Liver (tissue), 9 donors: Measurements from ENCODE around the gene ACP4. TPM values are rescaled to one million over a fixed set of nuclear protein-coding genes. Genes with fewer than 3 reads are reported as not detected.

ENCODE experiments used
- DNase-seq: peaks from one replicate; pipeline ENCODE4 v3.0.0-alpha.2; 2017; ENCODE audit warnings: low spot score
- H3K27ac ChIP-seq, 2 donors: one replicate each; pipeline ENCODE4 v1.7.0; 2013; ENCODE audit warnings: inconsistent platforms in 2 of 2, low read length in 2 of 2, control low read depth in 1 of 2, low read depth in 1 of 2, mild to moderate bottlenecking in 1 of 2
- H3K27me3 ChIP-seq, 4 donors: one replicate each; pipeline versions ENCODE4 v1.6.1 to v1.7.0; 2013; ENCODE audit warnings: low read length in 3 of 4, inconsistent platforms in 1 of 4, mild to moderate bottlenecking in 1 of 4, moderate library complexity in 1 of 4; ENCODE audit not compliant: control insufficient read depth in 4 of 4, insufficient read depth in 4 of 4
- H3K36me3 ChIP-seq, 4 donors: one replicate each; pipeline versions ENCODE4 v1.6.1 to v1.7.0; 2013; ENCODE audit warnings: low read length in 3 of 4, mild to moderate bottlenecking in 3 of 4, low read depth in 1 of 4, moderate library complexity in 1 of 4; ENCODE audit not compliant: control insufficient read depth in 4 of 4, insufficient read depth in 3 of 4
- H3K4me1 ChIP-seq, 4 donors: one replicate each; pipeline versions ENCODE4 v1.6.1 to v1.7.0; 2013; ENCODE audit warnings: low read length in 3 of 4, mild to moderate bottlenecking in 3 of 4, moderate library complexity in 1 of 4; ENCODE audit not compliant: control insufficient read depth in 4 of 4, insufficient read depth in 4 of 4
- H3K4me3 ChIP-seq, 3 donors: one replicate each; pipeline versions ENCODE4 v1.6.1 to v1.7.0; 2013; ENCODE audit warnings: low read length in 3 of 3, control low read depth in 1 of 3, low read depth in 1 of 3, mild to moderate bottlenecking in 1 of 3
- H3K9ac ChIP-seq, 2 donors: one replicate each; pipeline ENCODE4 v1.7.0; 2013; ENCODE audit warnings: low read length in 2 of 2, mild to moderate bottlenecking in 2 of 2, moderate library complexity in 2 of 2, control low read depth in 1 of 2, low read depth in 1 of 2
- H3K9me3 ChIP-seq, 4 donors: one replicate each; pipeline versions ENCODE4 v1.6.1 to v1.7.0; 2013; ENCODE audit warnings: low read length in 3 of 4; ENCODE audit not compliant: control insufficient read depth in 4 of 4
- ATF3 ChIP-seq: IDR thresholded peaks from 2 replicates; pipeline ENCODE4 v1.6.1; 2016; ENCODE audit warnings: antibody characterized with exemption
- CTCF ChIP-seq: fragments of 150-350 bp; IDR thresholded peaks from 2 replicates; pipeline ENCODE4 v1.5.1; 2017; ENCODE audit warnings: improper control_type of control experiment, low read depth, low read length; ENCODE audit not compliant: missing input control
- EGR1 ChIP-seq, 2 donors: IDR thresholded peaks; 2 replicates each; pipeline ENCODE4 v1.6.1; 2016 to 2018; ENCODE audit warnings: antibody characterized with exemption in 2 of 2, low read depth in 2 of 2
- FOXA1 ChIP-seq: IDR thresholded peaks from 2 replicates; pipeline ENCODE4 v1.6.1; 2016; ENCODE audit warnings: antibody characterized with exemption
- FOXA2 ChIP-seq: IDR thresholded peaks from 2 replicates; pipeline ENCODE4 v1.6.1; 2016; ENCODE audit warnings: antibody characterized with exemption
- GABPA ChIP-seq, 2 donors: IDR thresholded peaks in 1 of 2; conservative IDR thresholded peaks in 1 of 2; 2 replicates each; pipeline ENCODE4 v1.6.1; 2016; ENCODE audit warnings: antibody characterized with exemption in 2 of 2, mild to moderate bottlenecking in 1 of 2, moderate library complexity in 1 of 2
- HNF4A ChIP-seq, 2 donors: conservative IDR thresholded peaks; 2 replicates each; pipeline ENCODE4 v1.6.1; 2016; ENCODE audit warnings: antibody characterized with exemption in 2 of 2, mild to moderate bottlenecking in 2 of 2
- HNF4G ChIP-seq: IDR thresholded peaks from 2 replicates; pipeline ENCODE4 v1.6.1; 2016; ENCODE audit warnings: antibody characterized with exemption
- JUND ChIP-seq, 2 donors: IDR thresholded peaks; 2 replicates each; pipeline ENCODE4 v1.6.1; 2016; ENCODE audit warnings: antibody characterized with exemption in 2 of 2
- NR2F2 ChIP-seq: IDR thresholded peaks from 2 replicates; pipeline ENCODE4 v1.6.1; 2016; ENCODE audit warnings: antibody characterized with exemption
- RAD21 ChIP-seq, 2 donors: IDR thresholded peaks; 2 replicates each; pipeline ENCODE4 v1.6.1; 2016; ENCODE audit warnings: antibody characterized with exemption in 2 of 2, mild to moderate bottlenecking in 2 of 2
- REST ChIP-seq: IDR thresholded peaks from 2 replicates; pipeline ENCODE4 v1.6.1; 2016; ENCODE audit warnings: antibody characterized with exemption, mild to moderate bottlenecking
- RXRA ChIP-seq, 2 donors: IDR thresholded peaks; 2 replicates each; pipeline ENCODE4 v1.6.1; 2017 to 2018; ENCODE audit warnings: antibody characterized with exemption in 2 of 2, mild to moderate bottlenecking in 1 of 2
- SP1 ChIP-seq: IDR thresholded peaks from 2 replicates; pipeline ENCODE4 v1.6.1; 2018; ENCODE audit warnings: antibody characterized with exemption, mild to moderate bottlenecking
- TAF1 ChIP-seq: conservative IDR thresholded peaks from 2 replicates; pipeline ENCODE4 v1.6.1; 2016; ENCODE audit warnings: antibody characterized with exemption, mild to moderate bottlenecking
- YY1 ChIP-seq: IDR thresholded peaks from 2 replicates; pipeline ENCODE4 v1.6.1; 2016; ENCODE audit warnings: antibody characterized with exemption, mild to moderate bottlenecking
- ZBTB33 ChIP-seq: IDR thresholded peaks from 2 replicates; pipeline ENCODE4 v1.6.1; 2016; ENCODE audit warnings: antibody characterized with exemption
- WGBS: extraction: QIAGEN DNeasy Blood & Tissue Kit; methylation state at CpG from one replicate; pipeline ENCODE4 v1.1.7; 2013; 5-methylcytosine and 5-hydroxymethylcytosine counted together
- polyA plus RNA-seq, 2 donors: library from polyadenylated mRNA; stranded (reverse) in 1 of 2; unstranded in 1 of 2; fragments of 200-250 nt in 1 of 2; fragments of >200 nt in 1 of 2; fragmentation: Nextera tagmentation in 1 of 2; extraction: Ambion mirVana in 1 of 2; gene quantifications; one replicate each; pipeline versions ENCODE4 v1.2.1 to v1.2.3, GENCODE V29; 2013 to 2015
- total RNA-seq, 2 donors: library from RNA; depleted of rRNA; stranded (reverse); fragments of >200 nt; gene quantifications; one replicate each; pipeline ENCODE4 v1.2.3, GENCODE V29; 2014
- TF ChIP-seq, protein P1 (sequence below): IDR thresholded peaks from 2 replicates; pipeline ENCODE4 v1.6.1; 2016; ENCODE audit warnings: antibody characterized with exemption
- donor health status: healthy.
- donor health status: healthy.
- donor health status: healthy.
- donor health status: healthy.
- donor health status: healthy.

Gene ACP4
- total and polyA plus RNA-seq, 4 donors = 0.06 to 0.19 TPM; not detected in 2

GRCh38 chr19:50821622-50822021, 31.4 kb downstream of the ACP4 start:
- no peak overlapping the region for H3K4me3 ChIP-seq
- TF ChIP-seq FOXA1 (no peak), YY1 (no peak), HNF4A (conservative IDR thresholded peaks at IDR 0.05) (no peak), JUND (IDR thresholded peaks at IDR 0.05) (no peak), RAD21 (IDR thresholded peaks at IDR 0.05) (no peak), RXRA (IDR thresholded peaks at IDR 0.05) (no peak), FOXA2 (no peak), ATF3 (no peak), REST (no peak), NR2F2 (no peak), ZBTB33 (no peak), CTCF (no peak), HNF4G (no peak), TAF1 (no peak), GABPA (IDR thresholded peaks at IDR 0.05 in 1 of 2, conservative IDR thresholded peaks at IDR 0.05 in 1 of 2) (no peak), EGR1 (IDR thresholded peaks at IDR 0.05; ENCODE audit: low read depth in 2 of 2) (no peak), SP1 (no peak)
- TF ChIP-seq, protein P1, sequence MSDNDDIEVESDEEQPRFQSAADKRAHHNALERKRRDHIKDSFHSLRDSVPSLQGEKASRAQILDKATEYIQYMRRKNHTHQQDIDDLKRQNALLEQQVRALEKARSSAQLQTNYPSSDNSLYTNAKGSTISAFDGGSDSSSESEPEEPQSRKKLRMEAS = no peak
- no peaks in the 10 kb centered on the region for H3K4me1 ChIP-seq
- no peak overlapping the region for H3K9ac ChIP-seq
- H3K27ac ChIP-seq = no peak overlapping the region
- no peaks in the 10 kb centered on the region for H3K9me3 ChIP-seq
- peaks cover 0 to 27% (median 12%) of the 10 kb centered on the region in 4 donors for H3K27me3 ChIP-seq
- H3K36me3 ChIP-seq = no peaks in the 10 kb centered on the region
- WGBS = 49% methylated on average over 8 of the region's 8 CpGs
- DNase-seq = no peak
